Colonic mucosa (tissue), 4 donors: ENCODE measurements around the gene ASCL4. TPM values are rescaled to one million over a fixed set of nuclear protein-coding genes. Genes with fewer than 3 reads are reported as not detected.

Experiments used
- DNase-seq: peaks from one replicate; pipeline ENCODE4 v3.0.0-alpha.2; 2020
- H3K27ac ChIP-seq: fragments of 200-600 bp; one replicate; pipeline ENCODE4 v1.8.0; 2021
- H3K27me3 ChIP-seq: fragments of 200-600 bp; one replicate; pipeline ENCODE4 v1.8.0; 2021
- H3K36me3 ChIP-seq: fragments of 200-600 bp; one replicate; pipeline ENCODE4 v1.8.0; 2021
- H3K4me1 ChIP-seq: fragments of 200-600 bp; one replicate; pipeline ENCODE4 v1.8.0; 2021; ENCODE audit warnings: mild to moderate bottlenecking
- H3K4me3 ChIP-seq: fragments of 200-600 bp; one replicate; pipeline ENCODE4 v1.8.0; 2021
- H3K9ac ChIP-seq, 2 donors: one replicate each; pipeline ENCODE4 v1.7.0; 2013; ENCODE audit warnings: control low read depth in 2 of 2, low read depth in 2 of 2, low read length in 2 of 2
- H3K9me3 ChIP-seq: fragments of 200-600 bp; one replicate; pipeline ENCODE4 v1.8.0; 2021
- intact Hi-C: fragments of 100-400 bp; cut with DNase I; formaldehyde crosslinking; loops from one replicate; pipeline ENCODE4 v1.14.1; 2022
- total RNA-seq, 2 donors: library from RNA; stranded (reverse); fragmentation: NEBNext Ultra II Directional in 1 of 2; extraction: Animal tissue kit (Norgen Biotek cat#: 25700) in 1 of 2; gene quantifications; one replicate each; pipeline ENCODE4 v1.2.1, GENCODE V29; 2021
- TF ChIP-seq, protein P1 (sequence below): fragments of 200-600 bp; IDR thresholded peaks from one replicate; pipeline ENCODE4 v1.8.0; 2022; ENCODE audit warnings: antibody characterized with exemption, mild to moderate bottlenecking
- donor health status: healthy.
- donor health status: DM: no; HTN: no; CAD: no.
- donor health status: DM: no; HTN: no; CAD: no.

Gene ASCL4
- total RNA-seq, 2 donors from 2014 or later, result not detected

DNA sequence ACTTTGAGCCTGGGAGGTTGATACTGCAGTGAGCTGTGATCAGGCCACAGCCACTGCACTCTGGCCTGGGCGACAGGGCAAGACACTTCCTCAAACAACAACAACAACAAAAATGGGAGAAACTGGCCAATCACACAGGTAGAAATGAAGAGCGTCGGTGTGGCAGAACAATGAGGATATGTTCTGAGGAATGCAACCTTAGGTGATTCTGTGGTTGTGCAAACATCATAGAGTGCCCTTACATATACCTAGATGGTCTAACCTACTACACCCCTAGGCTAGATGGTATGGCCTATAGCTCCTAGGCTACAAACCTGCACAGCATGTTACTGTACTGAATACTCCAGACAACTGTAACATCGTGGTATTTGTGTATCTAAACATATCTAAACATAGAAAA lies 9.9 kb upstream of the ASCL4 start:
- Histone ChIP-seq H3K4me1 (no peaks in the 10 kb centered on the region), H3K4me3 (no peak overlapping the region), H3K9me3 (no peaks in the 10 kb centered on the region), H3K27ac (no peak overlapping the region), H3K27me3 (no peaks in the 10 kb centered on the region), H3K36me3 (no peaks in the 10 kb centered on the region), H3K9ac (no peak overlapping the region)
- intact Hi-C loops, result loop anchor here (5.0 kb wide), 1 partner anchor 118 kb away; no protein-coding TSS in a partner anchor
- TF ChIP-seq, protein P1, sequence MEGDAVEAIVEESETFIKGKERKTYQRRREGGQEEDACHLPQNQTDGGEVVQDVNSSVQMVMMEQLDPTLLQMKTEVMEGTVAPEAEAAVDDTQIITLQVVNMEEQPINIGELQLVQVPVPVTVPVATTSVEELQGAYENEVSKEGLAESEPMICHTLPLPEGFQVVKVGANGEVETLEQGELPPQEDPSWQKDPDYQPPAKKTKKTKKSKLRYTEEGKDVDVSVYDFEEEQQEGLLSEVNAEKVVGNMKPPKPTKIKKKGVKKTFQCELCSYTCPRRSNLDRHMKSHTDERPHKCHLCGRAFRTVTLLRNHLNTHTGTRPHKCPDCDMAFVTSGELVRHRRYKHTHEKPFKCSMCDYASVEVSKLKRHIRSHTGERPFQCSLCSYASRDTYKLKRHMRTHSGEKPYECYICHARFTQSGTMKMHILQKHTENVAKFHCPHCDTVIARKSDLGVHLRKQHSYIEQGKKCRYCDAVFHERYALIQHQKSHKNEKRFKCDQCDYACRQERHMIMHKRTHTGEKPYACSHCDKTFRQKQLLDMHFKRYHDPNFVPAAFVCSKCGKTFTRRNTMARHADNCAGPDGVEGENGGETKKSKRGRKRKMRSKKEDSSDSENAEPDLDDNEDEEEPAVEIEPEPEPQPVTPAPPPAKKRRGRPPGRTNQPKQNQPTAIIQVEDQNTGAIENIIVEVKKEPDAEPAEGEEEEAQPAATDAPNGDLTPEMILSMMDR, result no peak
- DNase-seq, result no peak

DNA sequence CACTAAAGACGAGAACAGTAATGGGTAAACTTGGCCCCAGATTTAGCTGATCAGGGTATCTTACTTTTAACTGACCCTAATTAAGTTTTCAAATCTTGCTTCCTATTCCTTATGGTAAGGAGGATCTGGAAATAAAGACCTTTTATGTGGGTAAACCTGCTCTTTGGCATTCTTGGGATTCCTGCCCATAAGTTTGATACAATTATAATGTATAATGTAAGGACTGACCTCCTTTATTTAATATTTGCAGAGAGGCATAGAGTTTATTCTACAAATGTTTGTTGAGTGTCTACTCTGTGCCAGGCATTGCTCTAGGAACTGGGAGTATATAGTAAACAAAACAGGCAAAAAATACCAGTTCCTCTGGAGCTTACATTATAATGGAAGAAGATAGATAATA lies 9.2 kb upstream of the ASCL4 start:
- Histone ChIP-seq H3K9ac (no peak overlapping the region), H3K4me3 (no peak overlapping the region), H3K27ac (no peak overlapping the region), H3K4me1 (no peaks in the 10 kb centered on the region), H3K9me3 (no peaks in the 10 kb centered on the region), H3K27me3 (no peaks in the 10 kb centered on the region), H3K36me3 (no peaks in the 10 kb centered on the region)
- intact Hi-C loops, result no loop called here
- DNase-seq, result no peak
- TF ChIP-seq, protein P1, result no peak

DNA sequence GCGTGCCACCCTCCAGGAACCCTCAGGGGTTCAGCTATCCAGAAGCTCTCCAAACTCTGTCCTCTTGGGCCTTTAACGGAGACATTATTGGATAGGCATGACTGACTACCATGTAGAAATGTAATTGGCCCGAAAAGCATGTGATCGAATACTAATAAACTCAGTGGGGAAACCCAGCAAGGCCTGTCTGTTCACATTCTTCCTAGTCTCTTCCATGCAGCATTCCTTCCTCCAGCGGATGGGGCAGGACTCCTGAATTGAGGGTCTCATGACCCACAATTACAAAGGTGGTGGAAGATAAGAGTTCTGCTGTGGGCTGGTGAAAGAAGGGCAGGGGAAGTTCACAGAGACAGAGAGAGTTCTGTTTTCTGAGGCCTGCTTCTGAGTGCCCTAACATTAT lies 7.0 kb upstream of the ASCL4 start:
- Histone ChIP-seq H3K9me3 (no peaks in the 10 kb centered on the region), H3K36me3 (no peaks in the 10 kb centered on the region), H3K27me3 (no peaks in the 10 kb centered on the region), H3K4me3 (no peak overlapping the region), H3K4me1 (no peaks in the 10 kb centered on the region), H3K9ac (no peak overlapping the region), H3K27ac (no peak overlapping the region)
- TF ChIP-seq, protein P1, result no peak
- intact Hi-C loops, result no loop called here
- no peak for DNase-seq

DNA sequence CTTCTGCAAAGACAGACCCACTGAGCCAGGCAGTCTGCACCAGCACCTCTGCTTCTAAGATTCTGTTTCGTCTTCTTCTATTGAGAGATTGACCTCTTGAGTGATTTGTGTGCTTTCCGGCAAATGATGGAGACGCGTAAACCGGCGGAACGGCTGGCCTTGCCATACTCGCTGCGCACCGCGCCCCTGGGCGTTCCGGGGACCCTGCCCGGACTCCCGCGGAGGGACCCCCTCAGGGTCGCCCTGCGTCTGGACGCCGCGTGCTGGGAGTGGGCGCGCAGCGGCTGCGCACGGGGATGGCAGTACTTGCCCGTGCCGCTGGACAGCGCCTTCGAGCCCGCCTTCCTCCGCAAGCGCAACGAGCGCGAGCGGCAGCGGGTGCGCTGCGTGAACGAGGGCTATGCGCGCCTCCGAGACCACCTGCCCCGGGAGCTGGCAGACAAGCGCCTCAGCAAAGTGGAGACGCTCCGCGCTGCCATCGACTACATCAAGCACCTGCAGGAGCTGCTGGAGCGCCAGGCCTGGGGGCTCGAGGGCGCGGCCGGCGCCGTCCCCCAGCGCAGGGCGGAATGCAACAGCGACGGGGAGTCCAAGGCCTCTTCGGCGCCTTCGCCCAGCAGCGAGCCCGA lies 703 bp downstream of the ASCL4 start:
- H3K27me3 ChIP-seq, result peaks cover 21% of the 10 kb centered on the region
- intact Hi-C loops, result no loop called here

DNA sequence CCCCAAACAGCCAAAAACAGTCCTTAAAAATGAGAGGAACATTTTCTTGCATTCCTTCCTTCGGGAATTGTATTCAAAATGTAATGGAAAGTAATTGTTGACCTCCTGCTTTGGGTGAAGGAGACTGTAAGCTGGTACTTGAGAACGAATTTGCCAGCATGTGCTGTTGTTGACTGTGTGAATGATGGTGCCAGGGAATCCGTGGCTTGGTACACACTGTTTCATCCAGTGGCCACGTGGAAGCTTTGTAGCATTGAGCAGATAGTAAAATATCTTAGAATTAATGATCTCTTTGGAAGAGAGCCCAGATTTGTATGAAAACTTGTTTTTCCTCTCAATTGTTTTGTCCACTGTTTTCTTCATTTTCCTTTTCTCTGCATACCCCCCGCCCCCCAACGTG lies 1.7 kb downstream of the ASCL4 start:
- no peak for DNase-seq
- Histone ChIP-seq H3K36me3 (no peaks in the 10 kb centered on the region), H3K9me3 (no peaks in the 10 kb centered on the region), H3K27me3 (peaks cover 21% of the 10 kb centered on the region), H3K27ac (no peak overlapping the region), H3K9ac (no peak overlapping the region), H3K4me3 (no peak overlapping the region), H3K4me1 (no peaks in the 10 kb centered on the region)
- TF ChIP-seq, protein P1, result no peak
- intact Hi-C loops, result no loop called here

More for the DNA sequence above, 703 bp downstream of the ASCL4 start:
- Histone ChIP-seq H3K9ac (no peak overlapping the region), H3K27ac (no peak overlapping the region), H3K9me3 (no peaks in the 10 kb centered on the region), H3K4me3 (no peak overlapping the region), H3K4me1 (no peaks in the 10 kb centered on the region), H3K36me3 (no peaks in the 10 kb centered on the region)
- TF ChIP-seq, protein P1, result no peak
- DNase-seq, result no peak
